Measurements from ENCODE around the gene IL16.

DNA sequence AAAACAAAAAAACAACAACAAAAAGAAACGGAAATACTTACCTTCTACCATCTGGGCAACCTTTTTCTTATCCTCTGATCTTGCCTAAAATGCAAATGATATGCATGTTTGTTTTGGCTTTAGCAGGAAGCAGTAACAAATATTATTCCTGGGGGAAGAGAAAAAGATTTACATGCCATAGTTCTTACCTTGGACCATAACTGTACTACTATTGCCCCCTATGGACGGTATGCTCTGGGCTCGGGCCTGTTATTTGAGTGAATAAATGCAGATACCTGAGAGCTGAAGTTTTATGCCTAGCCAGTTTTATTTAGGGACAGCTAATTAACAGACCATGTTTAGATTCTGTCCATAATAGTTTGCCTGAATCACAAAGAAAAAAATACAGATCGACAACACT is 139.9 kb downstream of the IL16 start:
- TF ChIP-seq, protein P1, sequence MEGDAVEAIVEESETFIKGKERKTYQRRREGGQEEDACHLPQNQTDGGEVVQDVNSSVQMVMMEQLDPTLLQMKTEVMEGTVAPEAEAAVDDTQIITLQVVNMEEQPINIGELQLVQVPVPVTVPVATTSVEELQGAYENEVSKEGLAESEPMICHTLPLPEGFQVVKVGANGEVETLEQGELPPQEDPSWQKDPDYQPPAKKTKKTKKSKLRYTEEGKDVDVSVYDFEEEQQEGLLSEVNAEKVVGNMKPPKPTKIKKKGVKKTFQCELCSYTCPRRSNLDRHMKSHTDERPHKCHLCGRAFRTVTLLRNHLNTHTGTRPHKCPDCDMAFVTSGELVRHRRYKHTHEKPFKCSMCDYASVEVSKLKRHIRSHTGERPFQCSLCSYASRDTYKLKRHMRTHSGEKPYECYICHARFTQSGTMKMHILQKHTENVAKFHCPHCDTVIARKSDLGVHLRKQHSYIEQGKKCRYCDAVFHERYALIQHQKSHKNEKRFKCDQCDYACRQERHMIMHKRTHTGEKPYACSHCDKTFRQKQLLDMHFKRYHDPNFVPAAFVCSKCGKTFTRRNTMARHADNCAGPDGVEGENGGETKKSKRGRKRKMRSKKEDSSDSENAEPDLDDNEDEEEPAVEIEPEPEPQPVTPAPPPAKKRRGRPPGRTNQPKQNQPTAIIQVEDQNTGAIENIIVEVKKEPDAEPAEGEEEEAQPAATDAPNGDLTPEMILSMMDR (IDR thresholded peaks at IDR 0.05) = no peak
- no peak for TF ChIP-seq POLR2A (IDR thresholded peaks at IDR 0.05)
